Astrocyte of the hippocampus (primary cell): ENCODE results near the gene AIFM3.
"Not testable (repeated sequence)": the region's sequence is repeated elsewhere in the genome, so short reads cannot be mapped to it uniquely, and the experiment has no call there.

ENCODE experiments used
- DNase-seq: peaks from one replicate; pipeline ENCODE4 v3.0.0; 2011; ENCODE audit warnings: low read depth, low spot score

AIFM3 gene

GRCh38 chr22:20942203-20942902, 24.7 kb upstream of the AIFM3 start:
- not testable (repeated sequence) for DNase-seq

GRCh38 chr22:20943104-20943933, 23.7 kb upstream of the AIFM3 start:
- no peak for DNase-seq

- DNase-seq: no peak
These were observed 23.0 kb upstream of the AIFM3 start for GRCh38 chr22:20944042-20944441.

- DNase-seq: no peak
These were observed 21.5 kb upstream of the AIFM3 start for GRCh38 chr22:20945578-20945934.

GRCh38 chr22:20946080-20946986, 20.7 kb upstream of the AIFM3 start:
- DNase-seq: peak; percentile 42

- DNase-seq: no peak
These were observed 20.1 kb upstream of the AIFM3 start for GRCh38 chr22:20946991-20947390.

GRCh38 chr22:20948450-20948849, 18.6 kb upstream of the AIFM3 start:
- no peak for DNase-seq

- DNase-seq: no peak
These were observed 18.1 kb upstream of the AIFM3 start for GRCh38 chr22:20948989-20949388.

- DNase-seq: no peak
These were observed 17.3 kb upstream of the AIFM3 start for GRCh38 chr22:20949698-20950183.

- no peak for DNase-seq
These were observed 15.7 kb upstream of the AIFM3 start for GRCh38 chr22:20951151-20951931.

- DNase-seq: no peak
These were observed 15.1 kb upstream of the AIFM3 start for GRCh38 chr22:20951932-20952380.

GRCh38 chr22:20952544-20953341, 14.3 kb upstream of the AIFM3 start:
- DNase-seq: no peak

GRCh38 chr22:20953342-20953608, 13.8 kb upstream of the AIFM3 start:
- DNase-seq: no peak

- no peak for DNase-seq
These were observed 13.2 kb upstream of the AIFM3 start for GRCh38 chr22:20953668-20954500.

- DNase-seq: no peak
These were observed 11.5 kb upstream of the AIFM3 start for GRCh38 chr22:20955548-20955947.

GRCh38 chr22:20956258-20957101, 10.6 kb upstream of the AIFM3 start:
- peak; percentile 28 for DNase-seq

- peak; percentile 48 for DNase-seq
These were observed 9.9 kb upstream of the AIFM3 start for GRCh38 chr22:20957102-20957682.
